Naive thymus-derived CD8-positive, alpha-beta T cell (primary cell): Measurements from ENCODE around the gene PDZD7. TPM values are rescaled to one million over a fixed set of nuclear protein-coding genes. Genes with fewer than 3 reads are reported as not detected.

Experiments used
- ATAC-seq, 2 donors: fragments of 150-1000 bp; cut with Tn5 transposase in 1 of 2; sonication (Bioruptor Pico), chemical (Tn5 transposase) in 1 of 2; 1 replicate in 1 of 2; 2 replicates in 1 of 2; pipeline ENCODE4 v1.10.0; 2021; ENCODE audit warnings: mild to moderate bottlenecking in 2 of 2, moderate library complexity in 2 of 2
- POLR2A ChIA-PET: fragments of 350-600 bp; sonication (Branson Sonifier 250); formaldehyde crosslinking; loops from one replicate; lab custom pipeline; 2021; ENCODE audit warnings: antibody characterized with exemption; lab: Charles Lee
- DNase-seq, 10 donors: peaks; one replicate each; pipeline versions ENCODE4 v3.0.0 to v3.0.0-alpha.2; 2020 to 2022
- H3K27ac Mint-ChIP-seq, 10 donors: one replicate each; pipeline ENCODE4 v1.8.0; 2020 to 2022; ENCODE audit warnings: mild to moderate bottlenecking in 10 of 10, mixed read lengths in 10 of 10, moderate library complexity in 4 of 10, inconsistent platforms in 1 of 10
- H3K27me3 Mint-ChIP-seq, 5 donors: one replicate each; pipeline ENCODE4 v1.8.0; 2021 to 2022; ENCODE audit warnings: mixed read lengths in 5 of 5
- H3K36me3 Mint-ChIP-seq, 3 donors: one replicate each; pipeline ENCODE4 v1.8.0; 2020 to 2022; ENCODE audit warnings: mixed read lengths in 3 of 3, mild to moderate bottlenecking in 2 of 3, inconsistent platforms in 1 of 3
- H3K4me1 Mint-ChIP-seq, 4 donors: one replicate each; pipeline ENCODE4 v1.8.0; 2021 to 2022; ENCODE audit warnings: mixed read lengths in 4 of 4
- H3K4me3 Mint-ChIP-seq, 10 donors: one replicate each; pipeline ENCODE4 v1.8.0; 2020 to 2022; ENCODE audit warnings: mild to moderate bottlenecking in 10 of 10, mixed read lengths in 10 of 10, moderate library complexity in 6 of 10, inconsistent platforms in 1 of 10
- H3K9me3 Mint-ChIP-seq, 9 donors: one replicate each; pipeline ENCODE4 v1.8.0; 2020 to 2022; ENCODE audit warnings: mixed read lengths in 9 of 9, mild to moderate bottlenecking in 3 of 9, inconsistent platforms in 1 of 9, moderate library complexity in 1 of 9
- polyA plus RNA-seq, 3 donors: library from polyadenylated mRNA; unstranded; fragments of 300-500 nt; fragmentation: Illumina TruSeq; gene quantifications; one replicate each; pipeline ENCODE4 v1.2.3, GENCODE V29; 2021
- total RNA-seq, 8 experiments: library from RNA in 2 of 8; stranded (reverse) in 2 of 8; gene quantifications; one replicate each; pipeline ENCODE4 v1.2.3 and lab custom pipeline; 2021 to 2026

Gene PDZD7
- total and polyA plus RNA-seq, 5 experiments from 2014 or later: 0.39 to 1.4 (median 1.1) TPM

DNA sequence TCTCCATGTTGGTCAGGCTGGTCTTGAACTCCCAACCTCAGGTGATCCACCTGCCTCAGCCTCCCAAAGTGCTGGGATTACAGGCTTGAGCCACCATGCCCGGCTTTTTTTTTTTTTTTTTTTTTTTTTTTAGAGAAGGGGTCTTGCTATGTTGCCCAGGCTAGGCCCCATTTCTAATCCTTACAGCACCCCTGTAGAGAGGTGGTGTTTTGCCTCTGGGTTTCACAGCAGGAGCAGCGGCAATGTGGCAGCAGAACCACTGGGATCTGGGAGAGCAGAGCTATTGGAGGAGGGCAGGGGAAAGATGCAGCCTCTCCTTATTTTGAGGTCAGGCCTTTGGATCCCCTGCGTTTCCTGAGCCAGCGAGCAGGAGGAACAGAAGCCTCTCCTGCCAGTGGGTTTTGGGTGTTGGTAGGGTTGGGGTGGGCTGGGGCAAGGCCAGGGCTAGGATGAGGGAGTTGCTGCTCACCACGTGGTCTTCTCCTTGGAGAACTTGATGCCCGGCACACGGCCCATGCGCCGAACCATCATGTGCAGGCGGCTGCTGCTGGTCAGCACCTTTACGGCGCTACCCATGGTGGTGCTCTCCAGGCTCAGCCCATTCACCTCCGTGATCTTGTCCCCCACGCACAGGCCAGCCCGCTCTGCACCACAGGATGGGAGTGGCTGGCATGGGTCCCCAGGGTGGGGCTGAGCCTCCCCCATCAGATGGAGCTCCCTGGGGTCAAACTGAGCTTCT, 7.8 kb downstream of the PDZD7 start:
- Mint-ChIP-seq H3K9me3 (no peaks in the 10 kb centered on the region), H3K27ac (no peak overlapping the region), H3K4me1 (peaks cover 2 to 6% (median 4%) of the 10 kb centered on the region in 4 donors), H3K27me3 (peaks cover 4 to 39% (median 23%) of the 10 kb centered on the region in 5 donors), H3K4me3 (no peak overlapping the region), H3K36me3 (no peaks in the 10 kb centered on the region)
- POLR2A ChIA-PET: interaction anchor here (0.7 kb wide), 1 partner anchor 71 kb away, joined by 7 read pairs; no protein-coding TSS in a partner anchor
- DNase-seq (no peak), ATAC-seq (no peak)

DNA sequence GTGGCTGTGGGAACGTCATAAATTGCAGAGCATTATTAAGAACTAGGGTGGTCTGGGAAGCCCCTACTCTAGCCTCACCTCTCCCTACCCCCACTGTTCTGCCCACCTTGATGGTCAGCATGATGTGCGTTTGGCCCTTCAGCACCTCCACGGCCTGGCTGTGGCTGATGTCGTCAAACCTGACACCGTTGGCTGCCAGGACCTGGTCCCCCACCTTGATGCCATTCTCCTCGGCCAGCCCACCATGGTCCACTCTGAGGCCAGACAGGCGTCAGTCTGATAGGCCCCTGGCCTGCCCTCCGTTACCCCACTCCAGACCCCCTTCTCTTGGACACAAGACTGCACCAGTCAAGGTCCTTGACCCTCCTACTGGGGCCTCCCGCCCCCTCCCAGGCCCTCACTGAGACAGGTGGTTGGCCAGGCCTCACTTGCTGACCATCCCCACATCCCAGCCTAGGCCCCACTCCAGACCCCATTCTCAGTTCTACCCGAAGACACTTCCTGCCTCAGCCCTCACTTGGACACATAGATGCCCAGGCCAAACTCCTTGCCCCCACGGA, 9.2 kb downstream of the PDZD7 start:
- Mint-ChIP-seq H3K27ac (no peak overlapping the region), H3K36me3 (no peaks in the 10 kb centered on the region), H3K9me3 (no peaks in the 10 kb centered on the region), H3K4me3 (no peak overlapping the region), H3K27me3 (peaks cover 8 to 53% (median 27%) of the 10 kb centered on the region in 5 donors), H3K4me1 (peaks cover 2 to 6% (median 4%) of the 10 kb centered on the region in 4 donors)
- ATAC-seq (no peak), DNase-seq (no peak)
- POLR2A ChIA-PET: no interaction called here

DNA sequence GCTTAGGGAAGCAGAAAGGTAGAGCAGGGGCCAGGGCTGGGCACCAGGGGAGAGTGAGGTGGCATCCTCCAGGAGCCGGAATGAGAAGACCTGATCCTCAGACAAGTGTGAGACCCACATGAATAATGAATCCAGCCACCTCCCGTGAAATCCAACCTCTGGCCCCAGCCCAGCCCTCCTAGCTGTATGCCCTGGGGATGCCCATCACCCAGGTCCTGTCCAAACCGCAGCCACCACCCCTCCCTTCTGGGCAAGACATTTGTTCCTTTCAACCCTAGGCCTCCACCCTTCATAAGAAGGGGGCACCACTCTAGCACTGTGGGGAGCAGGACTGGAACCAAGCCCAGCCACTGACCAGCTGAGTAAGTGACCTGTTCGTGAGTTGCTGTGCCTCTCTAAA, 9.7 kb downstream of the PDZD7 start:
- Mint-ChIP-seq H3K27ac (no peak overlapping the region), H3K4me3 (no peak overlapping the region), H3K36me3 (no peaks in the 10 kb centered on the region), H3K9me3 (no peaks in the 10 kb centered on the region), H3K4me1 (peaks cover 2 to 6% (median 4%) of the 10 kb centered on the region in 4 donors), H3K27me3 (peaks cover 8 to 58% (median 32%) of the 10 kb centered on the region in 5 donors)
- no peak for ATAC-seq
- POLR2A ChIA-PET: no interaction called here
- DNase-seq: no peak

DNA sequence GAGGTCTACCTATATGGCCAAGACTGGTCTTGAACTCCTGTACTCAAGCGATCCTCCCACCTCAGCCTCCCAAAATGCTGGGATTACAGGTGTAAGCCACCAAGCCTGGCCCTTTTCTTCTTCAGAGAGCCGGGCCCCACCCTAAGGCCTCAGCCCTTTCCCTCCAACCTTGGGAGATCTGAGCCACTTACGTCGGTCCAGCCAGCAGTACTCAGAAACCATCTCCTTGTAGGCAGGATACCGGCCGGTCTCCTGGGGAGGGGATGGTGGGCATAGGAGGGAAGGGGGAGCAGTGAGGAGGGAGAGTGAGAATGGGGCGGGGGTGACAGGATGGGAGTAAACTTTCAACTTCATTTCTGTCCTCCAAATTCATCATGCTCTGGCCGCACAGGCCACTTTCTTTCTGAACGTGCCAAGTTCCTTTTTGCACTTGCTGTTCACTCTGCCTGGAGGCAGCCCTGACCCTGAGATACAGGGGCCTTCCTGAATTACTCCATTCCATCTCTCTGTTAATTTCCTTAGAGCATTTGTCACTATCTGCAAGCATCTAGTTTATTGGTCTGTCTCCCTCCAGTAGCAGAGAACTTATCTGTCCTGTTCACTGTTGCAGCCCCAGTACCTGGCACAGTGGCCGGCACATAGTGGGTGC, 10.4 kb downstream of the PDZD7 start:
- POLR2A ChIA-PET: no interaction called here
- peaks cover 8 to 65% (median 37%) of the 10 kb centered on the region in 5 donors for H3K27me3 Mint-ChIP-seq
- no peak for DNase-seq
- H3K27ac Mint-ChIP-seq: no peak overlapping the region
- no peaks in the 10 kb centered on the region for H3K9me3 Mint-ChIP-seq
- no peak overlapping the region for H3K4me3 Mint-ChIP-seq
- no peak for ATAC-seq
- no peaks in the 10 kb centered on the region for H3K36me3 Mint-ChIP-seq
- H3K4me1 Mint-ChIP-seq: peaks cover 2 to 6% (median 4%) of the 10 kb centered on the region in 4 donors

DNA sequence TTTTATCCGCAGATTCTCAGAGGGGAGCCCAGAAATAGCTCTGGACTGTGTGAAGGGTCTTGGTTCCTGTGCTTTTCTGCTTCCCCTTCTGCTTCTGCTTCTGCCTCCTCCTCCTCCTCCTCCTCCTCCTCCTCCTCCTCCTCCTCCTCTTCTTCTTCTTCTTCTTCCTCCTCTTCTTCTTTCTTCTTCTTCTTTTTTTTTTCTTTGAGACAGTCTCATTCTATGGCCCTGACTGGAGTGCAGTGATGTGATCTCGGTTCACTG, 11.6 kb downstream of the PDZD7 start:
- Mint-ChIP-seq H3K27me3 (peaks cover 8 to 77% (median 46%) of the 10 kb centered on the region in 5 donors), H3K4me1 (peaks cover 5 to 9% (median 7%) of the 10 kb centered on the region in 4 donors), H3K27ac (no peak overlapping the region), H3K9me3 (no peaks in the 10 kb centered on the region), H3K4me3 (peak overlapping the region in 2 of 10 donors; percentile 5 to 50), H3K36me3 (no peaks in the 10 kb centered on the region)
- DNase-seq (no peak), ATAC-seq (no peak)
- POLR2A ChIA-PET: interaction anchor here (1.8 to 3.5 kb wide), 2 partner anchors 12 to 24 kb away, joined by 5 to 15 read pairs; partner anchors contain the start of genes PDZD7 and SFXN3

DNA sequence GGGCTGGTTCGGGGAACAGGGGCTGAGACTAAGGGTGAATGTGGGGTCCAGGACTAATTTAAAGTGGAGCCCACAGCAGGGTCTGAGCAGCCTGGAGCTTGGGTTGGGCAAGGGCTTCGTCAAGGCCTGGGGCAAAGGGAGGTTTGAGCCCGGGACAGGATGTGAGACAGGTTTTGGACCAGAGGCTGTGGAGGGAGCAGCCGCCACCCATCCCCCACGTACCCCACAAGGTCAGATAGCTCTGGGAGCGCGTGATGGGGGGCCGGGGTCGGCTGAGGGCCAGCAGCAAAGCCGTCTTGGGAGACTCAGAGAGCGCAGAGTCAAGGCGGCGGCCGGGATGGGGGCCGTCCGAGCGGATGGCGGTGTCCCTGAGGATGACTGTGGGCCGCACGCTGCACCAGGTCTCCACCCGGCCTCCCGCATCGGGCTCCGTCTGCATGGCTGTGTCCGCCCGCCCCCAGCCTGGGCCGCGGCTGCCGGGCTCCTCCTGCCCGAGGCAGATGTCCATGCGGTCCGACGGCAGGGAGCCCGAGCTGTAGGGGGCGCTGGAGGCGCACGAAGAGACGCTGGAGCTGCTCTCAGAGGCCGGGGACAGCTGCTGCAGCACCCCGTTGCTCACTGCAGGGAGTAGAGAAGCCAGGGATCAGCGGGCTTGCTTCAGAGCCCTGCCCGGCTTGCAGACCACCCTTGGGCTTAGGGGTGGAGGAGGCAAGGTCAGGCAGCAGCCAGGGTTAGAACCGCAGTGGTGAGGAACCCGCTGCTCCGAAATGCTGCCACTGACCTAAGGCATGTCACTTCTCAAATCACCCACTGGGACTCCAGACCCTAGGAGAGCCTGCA, 12.1 kb downstream of the PDZD7 start:
- Mint-ChIP-seq H3K9me3 (no peaks in the 10 kb centered on the region), H3K27me3 (peaks cover 8 to 82% (median 49%) of the 10 kb centered on the region in 5 donors), H3K4me3 (peak overlapping the region in 2 of 10 donors; percentile 5 to 24), H3K4me1 (peaks cover 7 to 14% (median 11%) of the 10 kb centered on the region in 4 donors), H3K36me3 (no peaks in the 10 kb centered on the region), H3K27ac (peak overlapping the region in 1 of 10 donors; percentile 43)
- POLR2A ChIA-PET: interaction anchor here (1.1 to 3.5 kb wide), 3 partner anchors 13 to 24 kb away, joined by 3 to 15 read pairs (median 5); partner anchors contain the start of genes LZTS2, PDZD7 and SFXN3
- peak; percentile 84 to 87 for ATAC-seq
- peak; percentile 40 to 84 (median 56) for DNase-seq

DNA sequence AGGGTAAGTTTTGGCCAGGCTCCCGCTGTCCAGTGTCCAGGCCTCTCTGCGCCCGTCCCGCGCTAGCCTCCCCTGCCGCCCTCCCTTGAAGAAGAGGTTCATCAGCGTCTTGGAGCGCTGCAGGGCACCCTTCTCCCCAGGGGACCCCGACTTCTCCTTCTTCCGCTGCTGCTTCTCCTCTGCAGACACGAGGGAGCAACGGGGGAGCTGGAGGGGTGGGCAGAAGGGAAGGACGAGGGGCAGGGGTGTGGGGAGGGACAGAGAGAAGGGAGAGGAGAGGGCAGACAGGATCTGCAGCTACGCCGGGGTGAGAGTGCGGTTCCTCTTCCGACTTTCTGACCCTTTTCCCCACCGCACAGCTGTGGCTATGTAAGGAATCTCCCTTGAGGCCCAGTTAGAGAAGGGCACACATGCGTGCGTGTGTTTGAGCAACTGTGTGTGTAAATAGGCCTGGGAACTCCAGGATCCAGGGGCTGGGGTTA, 12.8 kb downstream of the PDZD7 start:
- peaks cover 10 to 18% (median 15%) of the 10 kb centered on the region in 4 donors for H3K4me1 Mint-ChIP-seq
- ATAC-seq (no peak), DNase-seq (no peak)
- H3K27ac Mint-ChIP-seq: peak overlapping the region in 1 of 10 donors; percentile 43
- H3K27me3 Mint-ChIP-seq: peaks cover 8 to 88% (median 52%) of the 10 kb centered on the region in 5 donors
- peak overlapping the region in 1 of 10 donors; percentile 24 for H3K4me3 Mint-ChIP-seq
- POLR2A ChIA-PET: interaction anchor here (1.1 to 4.7 kb wide), 4 partner anchors 13 to 25 kb away, joined by 3 to 36 read pairs (median 10); partner anchors contain the start of genes LZTS2, PDZD7 and SFXN3
- no peaks in the 10 kb centered on the region for H3K36me3 Mint-ChIP-seq
- H3K9me3 Mint-ChIP-seq: no peaks in the 10 kb centered on the region

DNA sequence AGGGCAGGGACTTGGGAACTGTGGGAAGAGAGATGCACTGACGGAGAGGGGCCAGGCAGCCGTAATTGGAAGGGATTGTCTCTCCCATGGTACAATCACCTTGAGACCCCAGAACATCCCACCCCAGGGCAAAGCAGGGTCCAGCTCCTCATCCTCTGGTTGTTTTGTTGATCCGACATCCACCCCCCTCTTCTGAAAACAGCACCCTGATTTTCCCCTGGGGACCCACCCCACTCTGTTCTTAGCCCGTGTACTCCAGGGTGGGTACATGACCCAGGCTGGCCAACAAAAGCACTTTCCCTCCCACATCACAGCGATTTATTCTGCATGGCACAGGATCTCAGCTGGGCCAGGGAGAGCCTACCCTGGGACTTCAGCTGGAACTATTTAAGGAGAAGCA, 14.1 kb downstream of the PDZD7 start:
- Mint-ChIP-seq H3K9me3 (no peaks in the 10 kb centered on the region), H3K36me3 (no peaks in the 10 kb centered on the region), H3K27ac (no peak overlapping the region), H3K27me3 (peaks cover 8 to 86% (median 50%) of the 10 kb centered on the region in 5 donors), H3K4me1 (peaks cover 15 to 24% (median 20%) of the 10 kb centered on the region in 4 donors), H3K4me3 (no peak overlapping the region)
- no peak for ATAC-seq
- DNase-seq: no peak
- POLR2A ChIA-PET: interaction anchor here (1.3 to 4.7 kb wide), 3 partner anchors 11 to 19 kb away, joined by 4 to 36 read pairs (median 15); partner anchors contain the start of genes LZTS2, PDZD7 and SFXN3

DNA sequence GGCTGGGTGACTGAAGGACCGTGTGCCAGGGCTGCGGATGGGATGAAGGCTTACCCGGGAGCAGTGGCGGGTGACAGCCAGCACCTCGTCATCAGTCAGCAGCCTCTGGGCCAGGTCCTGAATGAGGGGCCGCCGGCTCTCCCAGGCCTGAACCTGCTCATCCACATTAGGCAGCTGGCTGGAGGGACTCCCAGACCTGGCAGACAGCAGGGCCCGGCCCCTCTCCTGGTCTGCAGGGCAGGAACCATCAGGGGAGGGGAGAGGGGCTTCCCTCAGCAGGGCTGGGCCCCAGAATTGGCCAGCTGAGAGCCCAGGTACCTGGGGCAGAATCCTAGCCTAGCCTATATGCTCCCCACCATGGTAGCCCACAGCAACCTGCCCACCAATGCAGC, 15.4 kb downstream of the PDZD7 start:
- H3K27ac Mint-ChIP-seq: no peak overlapping the region
- H3K4me1 Mint-ChIP-seq: peaks cover 15 to 24% (median 20%) of the 10 kb centered on the region in 4 donors
- no peaks in the 10 kb centered on the region for H3K36me3 Mint-ChIP-seq
- H3K27me3 Mint-ChIP-seq: peaks cover 5 to 75% (median 44%) of the 10 kb centered on the region in 5 donors
- POLR2A ChIA-PET: interaction anchor here (1.3 to 4.7 kb wide), 2 partner anchors 10 to 17 kb away, joined by 4 to 36 read pairs; partner anchors contain the start of gene LZTS2
- no peak overlapping the region for H3K4me3 Mint-ChIP-seq
- H3K9me3 Mint-ChIP-seq: no peaks in the 10 kb centered on the region
- DNase-seq (no peak), ATAC-seq (no peak)

DNA sequence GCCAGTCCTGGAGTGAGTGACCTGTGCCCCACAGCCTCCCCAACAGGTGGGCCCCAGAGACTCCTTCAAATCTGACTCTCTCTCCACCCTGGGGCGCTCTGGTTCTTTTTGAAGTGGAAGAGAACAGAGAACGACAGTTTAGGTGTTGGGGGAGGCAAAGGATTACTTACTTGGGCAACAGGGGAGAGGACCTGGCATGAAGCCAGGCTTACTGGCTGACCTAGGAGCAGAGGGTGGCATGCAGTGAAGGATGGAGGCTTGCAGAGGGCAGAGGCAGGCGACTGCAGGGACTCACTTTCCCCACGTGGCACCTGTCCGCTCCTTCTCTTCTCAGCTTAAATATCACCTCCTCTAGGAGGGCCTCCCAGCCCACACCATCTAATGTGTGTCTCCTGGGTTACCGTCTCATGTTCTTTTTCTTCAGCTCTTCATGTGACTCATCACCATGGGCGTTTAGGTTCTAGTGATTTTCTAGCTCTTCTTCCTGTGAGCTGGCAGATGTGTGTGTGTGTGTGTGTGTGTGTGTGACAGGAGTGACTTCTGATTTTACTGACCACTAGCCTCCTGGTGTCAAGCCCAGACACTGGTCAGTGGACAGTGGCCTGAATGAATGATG, 15.9 kb downstream of the PDZD7 start:
- Mint-ChIP-seq H3K4me3 (no peak overlapping the region), H3K27ac (no peak overlapping the region), H3K27me3 (peaks cover 5 to 71% (median 40%) of the 10 kb centered on the region in 5 donors), H3K4me1 (peaks cover 15 to 24% (median 20%) of the 10 kb centered on the region in 4 donors), H3K36me3 (no peaks in the 10 kb centered on the region), H3K9me3 (no peaks in the 10 kb centered on the region)
- ATAC-seq: no peak
- no peak for DNase-seq
- POLR2A ChIA-PET: interaction anchor here (0.7 to 4.7 kb wide), 3 partner anchors 12 to 17 kb away, joined by 3 to 36 read pairs (median 4); partner anchors contain the start of genes LZTS2, PDZD7 and SFXN3

DNA sequence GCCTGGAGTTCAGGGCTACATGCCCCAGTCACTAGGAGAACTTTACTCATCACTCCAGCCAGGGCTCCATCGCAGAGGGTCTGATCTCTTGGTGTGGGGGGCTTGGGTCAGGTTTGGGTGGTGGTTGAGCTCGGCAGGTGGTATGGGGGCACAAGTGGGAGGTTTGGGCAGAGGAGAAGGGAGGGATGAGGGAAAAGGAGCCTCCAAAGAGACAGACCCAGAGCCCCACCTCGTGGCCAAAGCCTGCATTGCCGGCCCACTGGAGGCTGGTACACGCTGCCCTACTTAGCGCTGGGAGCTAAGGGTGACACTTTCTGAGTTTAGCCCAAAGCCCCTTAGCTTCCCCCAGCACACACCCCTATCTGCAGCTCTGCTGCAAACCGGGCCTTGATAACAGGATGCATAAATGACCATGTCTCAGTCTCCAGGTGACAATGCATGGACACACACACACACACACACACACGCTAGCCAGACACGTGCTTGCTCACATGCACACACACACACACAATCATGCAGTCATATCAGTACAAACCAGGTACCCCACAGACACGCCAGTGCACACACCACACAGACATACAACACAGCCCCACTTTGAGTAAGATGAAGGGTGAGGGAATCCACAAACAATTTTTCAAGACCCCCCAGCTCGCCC, 16.6 kb downstream of the PDZD7 start:
- DNase-seq: peak; percentile 54 to 86 (median 74)
- H3K9me3 Mint-ChIP-seq: no peaks in the 10 kb centered on the region
- H3K4me3 Mint-ChIP-seq: no peak overlapping the region
- H3K27me3 Mint-ChIP-seq: peaks cover 4 to 65% (median 37%) of the 10 kb centered on the region in 5 donors
- H3K36me3 Mint-ChIP-seq: no peaks in the 10 kb centered on the region
- peak; percentile 47 to 59 for ATAC-seq
- POLR2A ChIA-PET: interaction anchor here (0.7 to 4.7 kb wide), 6 partner anchors 11 to 1410 kb away, joined by 3 to 36 read pairs (median 4); partner anchors contain the start of genes LZTS2, PDZD7 and SFXN3
- H3K4me1 Mint-ChIP-seq: peaks cover 15 to 24% (median 18%) of the 10 kb centered on the region in 4 donors
- peak overlapping the region in 3 of 10 donors; percentile 27 to 82 (median 51) for H3K27ac Mint-ChIP-seq
